ENCODE results near the gene MYO1E.
A peak's percentile ranks its signal among the peaks of the same experiment; 100 is the strongest.

The MYO1E gene

GRCh38 chr15:59224474-59224873 is 148.2 kb downstream of the MYO1E start:
- H3K36me3 Mint-ChIP-seq (ENCODE audit: low read depth), result peaks cover 49% of the 10 kb centered on the region
- H3K4me3 Mint-ChIP-seq, result no peak overlapping the region
- H3K27ac Mint-ChIP-seq, result no peak overlapping the region
- TF ChIP-seq CTCF (IDR thresholded peaks at IDR 0.05; ENCODE audit: unreplicated experiment in 3 of 3), result no peak
- H3K4me1 Mint-ChIP-seq, result peaks cover 30% of the 10 kb centered on the region
- H3K27me3 Mint-ChIP-seq (ENCODE audit: low read depth), result peaks cover 8% of the 10 kb centered on the region
- no peaks in the 10 kb centered on the region for H3K9me3 Mint-ChIP-seq

GRCh38 chr15:59223736-59224135 is 148.9 kb downstream of the MYO1E start:
- Mint-ChIP-seq H3K4me1 (peaks cover 30% of the 10 kb centered on the region), H3K36me3 (ENCODE audit: low read depth) (peaks cover 53% of the 10 kb centered on the region), H3K9me3 (no peaks in the 10 kb centered on the region), H3K27me3 (ENCODE audit: low read depth) (peaks cover 8% of the 10 kb centered on the region), H3K4me3 (no peak overlapping the region), H3K27ac (peak overlapping the region in 2 of 3 experiments; percentile 47 to 76)
- no peak for TF ChIP-seq CTCF (IDR thresholded peaks at IDR 0.05; ENCODE audit: unreplicated experiment in 3 of 3)

- TF ChIP-seq CTCF (IDR thresholded peaks at IDR 0.05; ENCODE audit: unreplicated experiment in 3 of 3), result no peak
- H3K27me3 Mint-ChIP-seq (ENCODE audit: low read depth), result peaks cover 8% of the 10 kb centered on the region
- H3K36me3 Mint-ChIP-seq (ENCODE audit: low read depth), result peaks cover 60% of the 10 kb centered on the region
- no peak overlapping the region for H3K4me3 Mint-ChIP-seq
- H3K27ac Mint-ChIP-seq, result peak overlapping the region in 2 of 3 experiments; percentile 47 to 76
- peaks cover 30% of the 10 kb centered on the region for H3K4me1 Mint-ChIP-seq
- no peaks in the 10 kb centered on the region for H3K9me3 Mint-ChIP-seq
These were observed 149.6 kb downstream of the MYO1E start for GRCh38 chr15:59222906-59223550.

GRCh38 chr15:59221511-59222505 is 150.9 kb downstream of the MYO1E start:
- Mint-ChIP-seq H3K4me1 (peaks cover 30% of the 10 kb centered on the region), H3K4me3 (no peak overlapping the region), H3K36me3 (ENCODE audit: low read depth) (peaks cover 57% of the 10 kb centered on the region), H3K27ac (peak overlapping the region; percentile 47 to 76 (median 55)), H3K27me3 (ENCODE audit: low read depth) (peaks cover 8% of the 10 kb centered on the region), H3K9me3 (no peaks in the 10 kb centered on the region)
- no peak for TF ChIP-seq CTCF (IDR thresholded peaks at IDR 0.05; ENCODE audit: unreplicated experiment in 3 of 3)

- peak overlapping the region in 1 of 3 experiments; percentile 10 for H3K27ac Mint-ChIP-seq
- H3K4me1 Mint-ChIP-seq, result peaks cover 22% of the 10 kb centered on the region
- H3K27me3 Mint-ChIP-seq (ENCODE audit: low read depth), result peaks cover 9% of the 10 kb centered on the region
- TF ChIP-seq CTCF (IDR thresholded peaks at IDR 0.05; ENCODE audit: unreplicated experiment in 3 of 3), result no peak
- peaks cover 55% of the 10 kb centered on the region for H3K36me3 Mint-ChIP-seq (ENCODE audit: low read depth)
- H3K4me3 Mint-ChIP-seq, result no peak overlapping the region
- no peaks in the 10 kb centered on the region for H3K9me3 Mint-ChIP-seq
These were observed 154.0 kb downstream of the MYO1E start for GRCh38 chr15:59218710-59219109.

All from nephron (organoid).